ENCODE results near the gene MGRN1.

DNA sequence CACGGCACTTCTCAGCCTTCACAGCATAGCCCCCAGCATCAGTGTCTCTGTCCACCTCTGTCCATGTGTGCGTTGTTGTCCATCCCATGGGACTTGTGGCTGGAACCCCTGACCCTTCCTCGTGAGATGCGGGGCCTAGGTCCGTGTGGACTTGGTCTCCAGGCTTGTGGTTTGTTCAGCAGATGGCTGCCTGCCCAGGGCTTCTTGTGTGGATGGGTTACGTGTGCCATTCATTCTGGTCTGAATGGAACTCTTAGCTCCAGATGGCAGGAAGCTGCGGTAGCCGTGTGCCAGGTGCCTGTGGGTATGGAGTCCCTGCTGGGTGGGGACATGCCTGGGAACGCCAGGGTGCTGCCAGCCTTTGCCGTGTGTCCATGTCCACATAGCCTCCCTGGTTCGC is 37.0 kb downstream of the MGRN1 start:
- TF ChIP-seq, protein P1, sequence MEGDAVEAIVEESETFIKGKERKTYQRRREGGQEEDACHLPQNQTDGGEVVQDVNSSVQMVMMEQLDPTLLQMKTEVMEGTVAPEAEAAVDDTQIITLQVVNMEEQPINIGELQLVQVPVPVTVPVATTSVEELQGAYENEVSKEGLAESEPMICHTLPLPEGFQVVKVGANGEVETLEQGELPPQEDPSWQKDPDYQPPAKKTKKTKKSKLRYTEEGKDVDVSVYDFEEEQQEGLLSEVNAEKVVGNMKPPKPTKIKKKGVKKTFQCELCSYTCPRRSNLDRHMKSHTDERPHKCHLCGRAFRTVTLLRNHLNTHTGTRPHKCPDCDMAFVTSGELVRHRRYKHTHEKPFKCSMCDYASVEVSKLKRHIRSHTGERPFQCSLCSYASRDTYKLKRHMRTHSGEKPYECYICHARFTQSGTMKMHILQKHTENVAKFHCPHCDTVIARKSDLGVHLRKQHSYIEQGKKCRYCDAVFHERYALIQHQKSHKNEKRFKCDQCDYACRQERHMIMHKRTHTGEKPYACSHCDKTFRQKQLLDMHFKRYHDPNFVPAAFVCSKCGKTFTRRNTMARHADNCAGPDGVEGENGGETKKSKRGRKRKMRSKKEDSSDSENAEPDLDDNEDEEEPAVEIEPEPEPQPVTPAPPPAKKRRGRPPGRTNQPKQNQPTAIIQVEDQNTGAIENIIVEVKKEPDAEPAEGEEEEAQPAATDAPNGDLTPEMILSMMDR (conservative IDR thresholded peaks at IDR 0.05; ENCODE audit: low read depth, low read length), result no peak
- TF ChIP-seq EZH2 (IDR thresholded peaks at IDR 0.05; ENCODE audit: borderline replicate concordance, low read depth, low read length, poor library complexity, severe bottlenecking), result no peak
